GM19025 (cell line): ENCODE data around the gene SRRM4.

Experiments
- ATAC-seq: cut with Tn5 transposase; IDR thresholded peaks from one replicate; pipeline ENCODE4 v1.9.1; 2021; ENCODE audit warnings: mild to moderate bottlenecking, low read depth, moderate library complexity; ENCODE audit not compliant: unreplicated experiment

Gene SRRM4

GRCh38 chr12:118981285-118982211 lies at the start of gene SRRM4:
SRRM4 (plus strand) TSS chr12:118981541; CDS start chr12:118981883, 342 bp downstream.
- ATAC-seq = no peak

GRCh38 chr12:118946256-118946655 lies 35.1 kb upstream of the SRRM4 start:
- no peak for ATAC-seq

- no peak for ATAC-seq
Observed at GRCh38 chr12:118958520-118958919, 22.8 kb upstream of the SRRM4 start.

GRCh38 chr12:118959348-118959747 lies 22.0 kb upstream of the SRRM4 start:
- no peak for ATAC-seq

- no peak for ATAC-seq
Observed at GRCh38 chr12:118959985-118960560, 21.3 kb upstream of the SRRM4 start.

GRCh38 chr12:118960865-118961264 lies 20.5 kb upstream of the SRRM4 start:
- no peak for ATAC-seq

GRCh38 chr12:118964988-118965387 lies 16.4 kb upstream of the SRRM4 start:
- ATAC-seq = no peak

GRCh38 chr12:118970856-118971255 lies 10.5 kb upstream of the SRRM4 start:
- no peak for ATAC-seq

- no peak for ATAC-seq
Observed at GRCh38 chr12:118972982-118973381, 8.4 kb upstream of the SRRM4 start.

GRCh38 chr12:118979763-118980406 lies 1.5 kb upstream of the SRRM4 start:
- no peak for ATAC-seq

- ATAC-seq = no peak
Observed at GRCh38 chr12:118980407-118981014, 830 bp upstream of the SRRM4 start.

- no peak for ATAC-seq
Observed at GRCh38 chr12:118982302-118982701, 961 bp downstream of the SRRM4 start.

- no peak for ATAC-seq
Observed at GRCh38 chr12:118982984-118983761, 1.8 kb downstream of the SRRM4 start.

GRCh38 chr12:118984161-118984943 lies 3.0 kb downstream of the SRRM4 start:
- ATAC-seq = no peak

GRCh38 chr12:118986050-118986449 lies 4.7 kb downstream of the SRRM4 start:
- no peak for ATAC-seq

- no peak for ATAC-seq
Observed at GRCh38 chr12:118999107-118999506, 17.8 kb downstream of the SRRM4 start.

- no peak for ATAC-seq
Observed at GRCh38 chr12:119005085-119005484, 23.7 kb downstream of the SRRM4 start.

- no peak for ATAC-seq
Observed at GRCh38 chr12:119005913-119006312, 24.6 kb downstream of the SRRM4 start.

- ATAC-seq = no peak
Observed at GRCh38 chr12:119006746-119007145, 25.4 kb downstream of the SRRM4 start.
